Right lobe of liver (tissue), 4 donors: ENCODE data around the gene DPYD.

Experiments
- CTCF ChIP-seq, 4 donors: fragments of 200-600 bp in 3 of 4; fragments of 450-650 bp in 1 of 4; IDR thresholded peaks; one replicate each; pipeline versions ENCODE4 v1.5.1 to v1.8.0; 2016 to 2022; ENCODE audit warnings: antibody characterized with exemption in 4 of 4, mild to moderate bottlenecking in 2 of 4
- POLR2A ChIP-seq: fragments of 450-650 bp; IDR thresholded peaks from one replicate; pipeline ENCODE4 v1.6.1; 2017; ENCODE audit warnings: antibody characterized with exemption, mild to moderate bottlenecking
- donor health status: DM: no; HTN: no; CAD: no.
- donor health status: DM: no; HTN: no; CAD: no.
- donor health status: DM: no; HTN: yes; CAD: no.

- TF ChIP-seq CTCF (IDR thresholded peaks at IDR 0.05) (no peak), POLR2A (no peak)
Observed at GRCh38 chr1:97095764-97096163, 825.1 kb downstream of the DPYD start.
